Activated CD8-positive, alpha-beta T cell treated with anti-CD3 and anti-CD28 coated beads, Interleukin-2, amount 10 ng/mL, durations not matched to agents 7 days and 5 days (primary cell): ENCODE measurements around the gene NAPA. TPM values are rescaled to one million over a fixed set of nuclear protein-coding genes. Genes with fewer than 3 reads are reported as not detected.

Experiments used
- ATAC-seq: fragments of 150-1000 bp; cut with Tn5 transposase; one replicate; pipeline ENCODE4 v1.10.0; 2021; ENCODE audit warnings: moderate library complexity
- CTCF ChIA-PET: fragments of 350-600 bp; sonication (Branson Sonifier 250); formaldehyde crosslinking; loops from one replicate; lab custom pipeline; 2021; ENCODE audit warnings: antibody characterized with exemption; lab: Charles Lee
- POLR2A ChIA-PET: fragments of 350-600 bp; sonication (Branson Sonifier 250); formaldehyde crosslinking; loops from one replicate; lab custom pipeline; 2021; ENCODE audit warnings: antibody characterized with exemption; lab: Charles Lee
- DNase-seq: peaks from one replicate; pipeline ENCODE4 v3.0.0-alpha.2; 2020
- H3K27ac Mint-ChIP-seq: one replicate; pipeline ENCODE4 v1.8.0; 2021; ENCODE audit warnings: mild to moderate bottlenecking, mixed read lengths
- H3K27me3 Mint-ChIP-seq: one replicate; pipeline ENCODE4 v1.8.0; 2021; ENCODE audit warnings: low read depth, mixed read lengths
- H3K36me3 Mint-ChIP-seq: one replicate; pipeline ENCODE4 v1.8.0; 2021; ENCODE audit warnings: low read depth, mixed read lengths
- H3K4me1 Mint-ChIP-seq: one replicate; pipeline ENCODE4 v1.8.0; 2021; ENCODE audit warnings: low read depth, mixed read lengths
- H3K4me3 Mint-ChIP-seq: one replicate; pipeline ENCODE4 v1.8.0; 2021; ENCODE audit warnings: mild to moderate bottlenecking, mixed read lengths
- H3K9me3 Mint-ChIP-seq: one replicate; pipeline ENCODE4 v1.8.0; 2022; ENCODE audit warnings: mixed read lengths; ENCODE audit not compliant: insufficient read depth
- total RNA-seq, 2 experiments: library from RNA; stranded (reverse); gene quantifications; one replicate each; pipeline ENCODE4 v1.2.3, GENCODE V29; 2021

The NAPA gene
- total RNA-seq, 2 experiments from 2014 or later = 90.0 to 103 TPM

GRCh38 chr19:47483800-47484690 lies 30.8 kb downstream of the NAPA start, which contains the start of gene KPTN:
Gene KPTN, minus strand, starts transcription at chr19:47484219. Its CDS starts 59 bp downstream, at chr19:47484160.
- H3K4me1 Mint-ChIP-seq = peaks cover 42% of the 10 kb centered on the region
- H3K9me3 Mint-ChIP-seq = no peaks in the 10 kb centered on the region
- H3K27ac Mint-ChIP-seq = peak within 1 kb of the TSS; percentile 100
- peak; percentile 91 for ATAC-seq
- CTCF ChIA-PET = interaction anchor here (0.7 to 2.7 kb wide), 32 partner anchors 10 to 228 kb away, joined by 3 to 23 read pairs (median 4); partner anchors contain the start of genes CCDC9, DHX34 and NAPA
- DNase-seq = peak; percentile 93
- peak within 1 kb of the TSS; percentile 97 for H3K4me3 Mint-ChIP-seq
- peaks cover 23% of the 10 kb centered on the region for H3K36me3 Mint-ChIP-seq
- POLR2A ChIA-PET = interaction anchor here (0.9 to 2.9 kb wide), 17 partner anchors 9 to 308 kb away, joined by 3 to 17 read pairs (median 3); partner anchors contain the start of genes BICRA, INAFM1 and NAPA
- H3K27me3 Mint-ChIP-seq = no peaks in the 10 kb centered on the region

GRCh38 chr19:47483200-47483599 lies 31.7 kb downstream of the NAPA start:
- no peaks in the 10 kb centered on the region for H3K27me3 Mint-ChIP-seq
- ChIA-PET CTCF (interaction anchor here (0.9 to 2.7 kb wide), 19 partner anchors 11 to 227 kb away, joined by 3 to 23 read pairs (median 6); partner anchors contain the start of genes CCDC9, DHX34 and NAPA), POLR2A (interaction anchor here (1.0 to 2.9 kb wide), 9 partner anchors 8 to 211 kb away, joined by 3 to 17 read pairs (median 4); partner anchors contain the start of genes BICRA and NAPA)
- H3K9me3 Mint-ChIP-seq = no peaks in the 10 kb centered on the region
- no peak for DNase-seq
- no peak for ATAC-seq
- H3K27ac Mint-ChIP-seq = peak overlapping the region; percentile 46
- peaks cover 42% of the 10 kb centered on the region for H3K4me1 Mint-ChIP-seq
- H3K4me3 Mint-ChIP-seq = no peak overlapping the region
- H3K36me3 Mint-ChIP-seq = peaks cover 23% of the 10 kb centered on the region

DNA sequence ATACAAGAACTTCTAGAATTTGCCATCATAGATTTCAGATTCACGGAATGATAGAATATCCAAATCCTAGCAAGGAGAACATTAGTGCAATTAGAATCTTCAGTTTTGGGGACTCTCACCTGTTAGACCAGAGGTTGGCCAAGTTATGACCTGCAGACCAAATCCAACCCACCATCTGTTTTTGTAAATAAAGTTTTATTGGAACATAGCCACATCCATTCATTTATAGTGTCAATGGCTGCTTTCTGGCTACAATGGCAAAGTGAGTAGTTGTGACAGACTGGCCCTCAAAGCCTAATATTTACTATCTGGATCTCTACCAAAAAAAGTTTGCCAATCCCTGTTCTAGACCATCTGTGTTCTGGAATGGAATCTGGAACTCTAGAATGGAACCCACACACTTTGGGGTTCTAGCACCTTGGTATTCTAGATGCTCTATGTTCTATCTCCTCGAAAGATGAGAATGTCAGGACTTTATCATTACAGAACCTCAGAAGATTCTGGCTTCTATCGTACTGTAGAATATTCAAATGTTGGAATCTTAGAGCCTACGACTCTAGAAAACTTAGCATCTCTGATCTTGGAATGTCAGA lies 33.3 kb downstream of the NAPA start:
- no peak overlapping the region for H3K4me3 Mint-ChIP-seq
- ATAC-seq = no peak
- H3K27me3 Mint-ChIP-seq = no peaks in the 10 kb centered on the region
- ChIA-PET CTCF (no interaction called here), POLR2A (no interaction called here)
- no peaks in the 10 kb centered on the region for H3K9me3 Mint-ChIP-seq
- peaks cover 15% of the 10 kb centered on the region for H3K36me3 Mint-ChIP-seq
- DNase-seq = no peak
- H3K4me1 Mint-ChIP-seq = peaks cover 29% of the 10 kb centered on the region
- H3K27ac Mint-ChIP-seq = no peak overlapping the region

GRCh38 chr19:47480658-47481057 lies 34.2 kb downstream of the NAPA start:
- POLR2A ChIA-PET = interaction anchor here (0.6 kb wide), 1 partner anchor 115 kb away, joined by 3 read pairs; no protein-coding TSS in a partner anchor
- H3K27ac Mint-ChIP-seq = no peak overlapping the region
- CTCF ChIA-PET = no interaction called here

DNA sequence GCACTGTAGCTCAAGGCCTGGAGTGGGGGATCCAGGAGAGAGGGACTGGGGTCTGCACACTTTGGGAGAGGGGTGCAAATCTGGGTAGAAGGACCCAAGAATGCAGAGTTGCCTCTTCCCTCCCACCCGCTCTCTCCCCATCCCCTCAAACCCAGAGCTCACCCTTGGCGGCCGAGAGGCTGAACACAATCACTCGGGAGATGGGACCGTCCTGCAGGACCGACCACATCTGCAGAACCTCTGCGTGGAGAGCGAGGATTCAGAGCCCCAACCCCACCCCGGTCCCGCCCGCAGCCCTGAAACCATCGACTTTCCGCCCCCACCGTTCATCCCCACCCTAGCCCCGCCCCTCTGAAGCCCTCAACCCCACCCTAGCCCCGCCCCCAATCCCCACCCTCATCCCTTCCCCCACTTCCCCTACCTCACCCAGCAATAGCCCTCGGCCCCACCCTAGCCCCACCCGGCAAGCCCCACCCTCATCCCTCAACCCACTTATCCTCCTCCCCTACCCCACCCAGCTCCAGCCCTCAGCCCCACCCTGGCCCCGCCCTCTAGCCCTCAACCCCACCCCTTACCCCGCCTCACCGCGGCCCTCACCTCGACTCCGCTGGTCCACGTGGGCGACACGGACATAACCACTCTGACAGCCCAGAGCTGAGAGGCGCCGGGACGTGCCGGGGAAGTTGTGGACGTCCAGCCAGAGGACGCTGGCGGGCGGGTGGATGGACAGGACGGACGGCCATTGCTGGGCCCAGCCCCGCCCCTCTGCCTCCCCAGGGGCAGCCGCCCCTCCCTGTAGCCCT lies 35.0 kb downstream of the NAPA start:
- ATAC-seq (no peak), DNase-seq (no peak)
- Mint-ChIP-seq H3K27ac (no peak overlapping the region), H3K36me3 (peaks cover 3% of the 10 kb centered on the region), H3K27me3 (no peaks in the 10 kb centered on the region), H3K4me1 (peaks cover 14% of the 10 kb centered on the region), H3K4me3 (no peak overlapping the region), H3K9me3 (no peaks in the 10 kb centered on the region)
- POLR2A ChIA-PET = interaction anchor here (0.6 kb wide), 1 partner anchor 116 kb away, joined by 3 read pairs; no protein-coding TSS in a partner anchor
- CTCF ChIA-PET = interaction anchor here (0.9 kb wide), 1 partner anchor 52 kb away, joined by 4 read pairs; no protein-coding TSS in a partner anchor

More at GRCh38 chr19:47480658-47481057, 34.2 kb downstream of the NAPA start:
- Mint-ChIP-seq H3K27me3 (no peaks in the 10 kb centered on the region), H3K36me3 (peaks cover 11% of the 10 kb centered on the region), H3K4me3 (no peak overlapping the region), H3K4me1 (peaks cover 21% of the 10 kb centered on the region), H3K9me3 (no peaks in the 10 kb centered on the region)
- DNase-seq (no peak), ATAC-seq (no peak)

DNA sequence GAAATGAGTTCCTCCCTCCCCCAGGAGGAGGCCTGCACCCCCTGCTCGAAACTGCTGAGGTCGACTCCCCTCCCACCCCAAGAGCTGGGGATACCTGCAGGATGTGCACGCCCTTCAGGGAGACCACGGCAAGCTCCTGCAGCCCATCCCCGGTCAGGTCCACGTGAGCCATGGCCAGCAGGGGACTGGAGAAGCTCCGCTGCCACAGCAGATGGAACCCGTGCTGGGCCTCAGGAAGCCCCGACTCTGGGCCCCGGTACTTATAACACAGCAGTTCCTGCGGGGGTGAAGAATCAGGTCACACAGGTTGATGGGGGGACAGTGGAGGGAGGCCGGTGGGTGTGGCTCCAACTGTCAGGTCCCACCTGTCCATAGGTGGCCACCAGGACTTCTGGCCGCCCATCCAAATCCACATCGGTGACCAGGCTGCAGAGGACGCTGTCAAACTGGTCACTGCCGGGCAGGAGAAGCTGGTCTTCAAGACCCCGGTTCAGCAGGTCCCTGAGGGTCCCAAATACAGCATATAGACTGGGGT lies 38.4 kb downstream of the NAPA start:
- H3K27ac Mint-ChIP-seq = no peak overlapping the region
- ATAC-seq (no peak), DNase-seq (no peak)
- no peaks in the 10 kb centered on the region for H3K36me3 Mint-ChIP-seq
- no peaks in the 10 kb centered on the region for H3K4me1 Mint-ChIP-seq
- peaks cover 5% of the 10 kb centered on the region for H3K27me3 Mint-ChIP-seq
- no peak overlapping the region for H3K4me3 Mint-ChIP-seq
- H3K9me3 Mint-ChIP-seq = no peaks in the 10 kb centered on the region
- POLR2A ChIA-PET = no interaction called here
- CTCF ChIA-PET = no interaction called here

- Mint-ChIP-seq H3K4me1 (peaks cover 3% of the 10 kb centered on the region), H3K36me3 (no peaks in the 10 kb centered on the region), H3K4me3 (no peak overlapping the region), H3K27ac (no peak overlapping the region), H3K9me3 (no peaks in the 10 kb centered on the region), H3K27me3 (peaks cover 13% of the 10 kb centered on the region)
- DNase-seq (no peak), ATAC-seq (no peak)
- POLR2A ChIA-PET = interaction anchor here (1.2 kb wide), 1 partner anchor 8 kb away, joined by 3 read pairs; the partner anchor contains the start of gene KPTN
- CTCF ChIA-PET = no interaction called here
These were observed 39.4 kb downstream of the NAPA start for GRCh38 chr19:47475465-47475864.

DNA sequence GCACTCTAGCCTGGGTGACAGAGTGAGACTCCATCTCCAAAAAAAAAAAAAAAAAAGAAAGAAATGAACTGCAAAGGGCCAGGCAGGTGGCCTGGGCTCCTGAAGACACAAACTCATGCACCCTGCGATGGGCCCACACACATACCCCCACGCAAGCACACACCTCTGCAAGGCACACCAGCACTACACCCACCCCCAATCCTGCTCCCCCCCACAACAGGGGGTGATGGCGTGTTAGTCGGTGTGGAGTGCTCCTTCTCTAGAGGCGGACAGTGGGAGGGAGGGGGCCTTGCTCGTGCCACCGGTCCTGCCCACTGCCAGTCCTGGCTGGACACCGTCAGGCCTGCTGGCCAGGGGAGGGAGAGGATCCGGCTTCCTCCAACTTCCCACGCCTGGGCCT lies 41.5 kb downstream of the NAPA start:
- ATAC-seq (no peak), DNase-seq (no peak)
- CTCF ChIA-PET = interaction anchor here (1.7 kb wide), 1 partner anchor 37 kb away, joined by 5 read pairs; no protein-coding TSS in a partner anchor
- peaks cover 33% of the 10 kb centered on the region for H3K27me3 Mint-ChIP-seq
- H3K9me3 Mint-ChIP-seq = no peaks in the 10 kb centered on the region
- no peak overlapping the region for H3K27ac Mint-ChIP-seq
- no peak overlapping the region for H3K4me3 Mint-ChIP-seq
- no peaks in the 10 kb centered on the region for H3K36me3 Mint-ChIP-seq
- POLR2A ChIA-PET = no interaction called here
- H3K4me1 Mint-ChIP-seq = peaks cover 3% of the 10 kb centered on the region

- Mint-ChIP-seq H3K4me1 (peaks cover 3% of the 10 kb centered on the region), H3K9me3 (no peaks in the 10 kb centered on the region), H3K4me3 (no peak within 1 kb of the TSS), H3K36me3 (no peaks in the 10 kb centered on the region), H3K27me3 (peaks cover 42% of the 10 kb centered on the region), H3K27ac (no peak within 1 kb of the TSS)
- ATAC-seq = peak; percentile 80
- peak; percentile 76 for DNase-seq
- ChIA-PET CTCF (interaction anchor here (0.8 to 1.7 kb wide), 2 partner anchors 27 to 35 kb away, joined by 3 to 5 read pairs; no protein-coding TSS in a partner anchor), POLR2A (interaction anchor here (1.1 kb wide), 1 partner anchor 19 kb away, joined by 4 read pairs; no protein-coding TSS in a partner anchor)
These were observed 43.0 kb downstream of the NAPA start, which contains the start of gene SLC8A2 for GRCh38 chr19:47471733-47472457. Gene SLC8A2, minus strand, starts transcription at chr19:47471893. Its CDS starts 5,490 bp downstream, at chr19:47466403.

DNA sequence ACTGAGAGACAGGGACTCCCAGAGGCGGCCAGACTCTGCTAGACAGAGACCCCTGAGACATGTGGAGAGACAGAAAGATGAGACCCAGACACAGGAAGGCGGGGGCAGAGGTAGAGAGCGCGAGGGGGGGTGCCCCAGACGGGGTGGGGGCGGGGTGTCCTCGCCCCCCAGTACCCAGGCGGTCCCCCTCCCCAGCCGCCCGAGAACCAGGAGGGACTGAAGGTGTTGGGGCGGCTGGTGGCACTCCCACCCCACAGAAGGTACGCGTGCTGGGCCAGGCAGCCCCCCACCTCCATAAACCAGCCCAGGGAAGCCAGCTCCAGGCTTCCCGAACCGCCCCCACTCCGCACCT lies 43.5 kb downstream of the NAPA start:
- no peaks in the 10 kb centered on the region for H3K9me3 Mint-ChIP-seq
- no peaks in the 10 kb centered on the region for H3K36me3 Mint-ChIP-seq
- ATAC-seq (no peak), DNase-seq (no peak)
- no peak overlapping the region for H3K4me3 Mint-ChIP-seq
- ChIA-PET POLR2A (interaction anchor here (1.1 kb wide), 1 partner anchor 18 kb away, joined by 4 read pairs; no protein-coding TSS in a partner anchor), CTCF (interaction anchor here (1.5 to 1.8 kb wide), 2 partner anchors 13 to 35 kb away, joined by 4 read pairs; partner anchors contain the start of gene KPTN)
- H3K27me3 Mint-ChIP-seq = peaks cover 42% of the 10 kb centered on the region
- H3K27ac Mint-ChIP-seq = no peak overlapping the region
- peaks cover 3% of the 10 kb centered on the region for H3K4me1 Mint-ChIP-seq
